Measurements from ENCODE around the gene DPM1.

DPM1 gene

DNA sequence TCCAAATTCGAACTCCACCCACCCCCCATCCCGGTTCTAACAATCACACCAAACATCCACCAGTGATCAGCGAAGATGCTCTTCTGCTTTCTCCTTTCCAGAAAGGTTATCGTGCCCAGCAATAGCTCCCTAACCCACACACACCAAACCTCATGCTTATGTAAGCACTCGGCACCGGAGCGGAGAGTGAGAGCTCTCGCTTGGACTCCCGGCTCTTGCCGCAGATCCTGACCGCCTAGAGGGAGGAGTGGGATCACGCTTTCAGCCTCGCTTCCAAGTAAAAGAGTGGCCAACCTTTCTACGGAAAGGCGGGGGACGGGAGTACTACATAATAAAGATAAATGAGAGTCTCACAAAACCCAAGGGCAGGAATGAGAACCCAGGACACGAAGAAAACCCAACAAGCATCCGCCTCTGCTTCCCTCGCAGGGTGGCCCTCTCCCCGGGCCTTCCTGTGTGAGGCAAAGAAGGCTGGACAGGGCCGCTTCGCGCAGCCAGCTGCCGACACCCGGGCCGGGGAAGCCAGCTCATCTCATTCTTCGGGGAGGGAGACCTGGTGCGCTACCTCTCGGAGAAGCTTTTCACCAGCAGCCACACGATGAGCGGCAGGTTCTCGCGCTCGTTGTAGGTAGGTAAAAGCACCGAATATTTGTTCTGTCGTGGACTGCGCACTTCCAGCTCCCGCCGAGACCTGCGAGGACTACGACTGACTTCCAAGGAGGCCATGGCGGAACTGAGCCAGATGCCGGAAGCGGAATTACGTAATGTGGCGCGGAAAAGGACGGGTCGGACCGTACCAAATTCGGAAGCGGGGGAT lies at the start of gene DPM1:
Gene DPM1, minus strand, starts transcription at position 735 of the 817 bp plus-strand sequence. Its CDS starts 9 bp downstream, at position 726.
- H3K4me3 ChIP-seq (ENCODE audit: low read depth, low read length): peak within 1 kb of the TSS; percentile 88
- TF ChIP-seq, protein P1, sequence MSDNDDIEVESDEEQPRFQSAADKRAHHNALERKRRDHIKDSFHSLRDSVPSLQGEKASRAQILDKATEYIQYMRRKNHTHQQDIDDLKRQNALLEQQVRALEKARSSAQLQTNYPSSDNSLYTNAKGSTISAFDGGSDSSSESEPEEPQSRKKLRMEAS (IDR thresholded peaks at IDR 0.05; ENCODE audit: low read depth, low read length): peak; percentile 56; the same call in 1 of the 2 replicates
- TF ChIP-seq MYC (IDR thresholded peaks at IDR 0.05; ENCODE audit: low read depth, low read length) (peak; percentile 52; the same call in 1 of the 2 replicates), POLR2A (IDR thresholded peaks at IDR 0.05; ENCODE audit: extremely low read depth, insufficient read length) (peak; percentile 94), CTCF (IDR thresholded peaks at IDR 0.05; ENCODE audit: low read depth, low read length) (no peak)
- peak; percentile 93 for DNase-seq (ENCODE audit: low read depth)

DNA sequence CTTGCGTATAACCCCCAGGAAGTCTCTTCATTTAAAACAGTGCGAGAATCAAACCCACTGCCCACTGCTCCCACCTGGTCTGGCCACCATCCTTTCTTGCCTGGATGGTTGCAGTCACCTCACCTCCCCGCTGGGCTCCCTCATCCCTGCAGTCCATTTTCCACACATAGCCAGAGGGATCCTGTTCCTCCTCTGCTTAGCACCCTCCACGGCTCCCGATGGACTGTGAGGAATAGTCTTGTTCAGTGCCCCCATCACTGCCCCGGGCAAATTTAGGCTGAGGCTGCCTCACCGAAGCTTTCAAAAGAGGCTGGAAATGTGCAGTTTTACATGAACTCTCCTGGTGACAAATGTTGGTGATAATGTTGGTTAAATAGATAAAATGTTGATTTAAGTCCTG lies 46.9 kb upstream of the DPM1 start:
- TF ChIP-seq MYC (IDR thresholded peaks at IDR 0.05; ENCODE audit: low read depth, low read length): no peak
- TF ChIP-seq, protein P1 (IDR thresholded peaks at IDR 0.05; ENCODE audit: low read depth, low read length): no peak
- no peak for TF ChIP-seq CTCF (IDR thresholded peaks at IDR 0.05; ENCODE audit: low read depth, low read length)
- TF ChIP-seq POLR2A (IDR thresholded peaks at IDR 0.05; ENCODE audit: extremely low read depth, insufficient read length): no peak
- DNase-seq (ENCODE audit: low read depth): no peak
- H3K4me3 ChIP-seq (ENCODE audit: low read depth, low read length): no peak overlapping the region

DNA sequence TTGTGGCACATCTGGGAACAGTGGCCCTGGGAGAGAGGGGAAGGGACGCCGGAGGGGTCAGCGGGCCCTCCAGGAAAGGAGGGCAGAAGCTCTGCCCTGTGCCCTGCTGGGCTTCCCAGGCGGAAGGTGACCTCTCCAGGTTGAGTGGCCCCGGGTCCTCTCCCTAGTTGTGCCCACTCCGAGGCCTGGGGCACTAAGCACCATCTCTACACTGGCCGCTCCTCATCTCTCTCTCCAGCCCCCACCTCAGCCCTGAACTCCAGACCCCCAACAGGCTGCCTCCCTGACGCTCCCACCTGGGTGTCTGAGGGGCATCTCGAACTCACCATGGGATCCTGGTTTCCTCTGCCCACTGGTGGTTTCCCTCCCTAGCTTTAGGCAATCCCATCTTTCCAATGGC lies 46.4 kb upstream of the DPM1 start:
- TF ChIP-seq, protein P1 (IDR thresholded peaks at IDR 0.05; ENCODE audit: low read depth, low read length): no peak
- TF ChIP-seq MYC (IDR thresholded peaks at IDR 0.05; ENCODE audit: low read depth, low read length): no peak
- no peak for TF ChIP-seq POLR2A (IDR thresholded peaks at IDR 0.05; ENCODE audit: extremely low read depth, insufficient read length)
- no peak for TF ChIP-seq CTCF (IDR thresholded peaks at IDR 0.05; ENCODE audit: low read depth, low read length)
- no peak for DNase-seq (ENCODE audit: low read depth)
- H3K4me3 ChIP-seq (ENCODE audit: low read depth, low read length): no peak overlapping the region

DNA sequence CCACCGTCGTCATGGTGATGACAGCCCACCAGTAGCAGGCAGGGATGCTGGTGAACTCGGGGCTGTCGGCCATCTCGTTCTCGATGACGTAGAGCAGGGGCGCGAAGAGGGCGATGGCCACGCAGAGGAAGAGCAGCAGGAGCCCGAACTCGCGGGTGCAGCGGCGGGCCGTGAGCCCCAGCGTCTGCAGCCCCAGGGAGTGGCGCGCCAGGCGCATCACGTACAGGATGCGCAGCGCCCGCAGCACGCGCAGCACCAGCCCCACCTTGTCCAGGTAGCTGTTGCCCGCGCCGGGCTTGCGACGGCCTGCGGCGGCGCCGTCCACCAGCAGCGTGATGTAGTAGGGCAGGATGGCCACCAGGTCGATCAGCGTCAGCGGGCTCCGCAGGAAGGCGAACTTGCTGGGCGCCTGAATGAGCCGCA lies 46.0 kb upstream of the DPM1 start:
- no peak for DNase-seq (ENCODE audit: low read depth)
- TF ChIP-seq, protein P1 (IDR thresholded peaks at IDR 0.05; ENCODE audit: low read depth, low read length): no peak
- no peak for TF ChIP-seq POLR2A (IDR thresholded peaks at IDR 0.05; ENCODE audit: extremely low read depth, insufficient read length)
- TF ChIP-seq MYC (IDR thresholded peaks at IDR 0.05; ENCODE audit: low read depth, low read length): no peak
- TF ChIP-seq CTCF (IDR thresholded peaks at IDR 0.05; ENCODE audit: low read depth, low read length): no peak
- no peak overlapping the region for H3K4me3 ChIP-seq (ENCODE audit: low read depth, low read length)

GRCh38 chr20:51003753-51004152 lies 45.4 kb upstream of the DPM1 start:
- no peak for TF ChIP-seq CTCF (IDR thresholded peaks at IDR 0.05; ENCODE audit: low read depth, low read length)
- no peak for TF ChIP-seq MYC (IDR thresholded peaks at IDR 0.05; ENCODE audit: low read depth, low read length)
- TF ChIP-seq, protein P1 (IDR thresholded peaks at IDR 0.05; ENCODE audit: low read depth, low read length): no peak
- no peak for TF ChIP-seq POLR2A (IDR thresholded peaks at IDR 0.05; ENCODE audit: extremely low read depth, insufficient read length)
- no peak overlapping the region for H3K4me3 ChIP-seq (ENCODE audit: low read depth, low read length)
- no peak for DNase-seq (ENCODE audit: low read depth)
